Activated T-helper 1 cell treated with anti-CD3 and anti-CD28 coated beads, Interleukin-2, amount 50 U/mL, for 16 hours (primary cell): ENCODE measurements around the gene CDH18.

Source experiments
- DNase-seq, 2 donors: peaks; one replicate each; pipeline ENCODE4 v3.0.0-alpha.2; 2020; ENCODE audit warnings: low read depth in 1 of 2, low spot score in 1 of 2

The CDH18 gene

GRCh38 chr5:19745247-19745646 lies 242.8 kb downstream of the CDH18 start:
- no peak for DNase-seq

- no peak for DNase-seq
Measured at GRCh38 chr5:19739671-19740070, 248.3 kb downstream of the CDH18 start.

GRCh38 chr5:19734776-19735175 lies 253.2 kb downstream of the CDH18 start:
- no peak for DNase-seq

GRCh38 chr5:19733612-19734495 lies 254.1 kb downstream of the CDH18 start:
- no peak for DNase-seq

- no peak for DNase-seq
Measured at GRCh38 chr5:19728571-19728970, 259.4 kb downstream of the CDH18 start.

- no peak for DNase-seq
Measured at GRCh38 chr5:19719109-19719508, 268.9 kb downstream of the CDH18 start.

- no peak for DNase-seq
Measured at GRCh38 chr5:19713740-19714139, 274.3 kb downstream of the CDH18 start.

GRCh38 chr5:19709403-19709802 lies 278.6 kb downstream of the CDH18 start:
- DNase-seq = no peak

GRCh38 chr5:19706776-19707175 lies 281.2 kb downstream of the CDH18 start:
- DNase-seq = no peak

- DNase-seq = no peak
Measured at GRCh38 chr5:19701731-19702130, 286.3 kb downstream of the CDH18 start.

GRCh38 chr5:19694949-19695611 lies 292.9 kb downstream of the CDH18 start:
- DNase-seq = no peak

- DNase-seq = no peak
Measured at GRCh38 chr5:19690978-19691377, 297.0 kb downstream of the CDH18 start.

GRCh38 chr5:19685473-19685872 lies 302.5 kb downstream of the CDH18 start:
- no peak for DNase-seq

- no peak for DNase-seq
Measured at GRCh38 chr5:19676895-19677294, 311.1 kb downstream of the CDH18 start.

- no peak for DNase-seq
Measured at GRCh38 chr5:19660679-19661078, 327.3 kb downstream of the CDH18 start.

GRCh38 chr5:19655627-19656026 lies 332.4 kb downstream of the CDH18 start:
- no peak for DNase-seq

GRCh38 chr5:19638461-19638860 lies 349.5 kb downstream of the CDH18 start:
- DNase-seq = no peak

GRCh38 chr5:19630876-19631275 lies 357.1 kb downstream of the CDH18 start:
- DNase-seq = no peak

GRCh38 chr5:19626211-19626610 lies 361.8 kb downstream of the CDH18 start:
- no peak for DNase-seq

- no peak for DNase-seq
Measured at GRCh38 chr5:19625562-19625961, 362.4 kb downstream of the CDH18 start.

GRCh38 chr5:19619571-19619970 lies 368.4 kb downstream of the CDH18 start:
- no peak for DNase-seq

GRCh38 chr5:19616701-19617215 lies 371.2 kb downstream of the CDH18 start:
- DNase-seq = no peak
